Measurements from ENCODE around the gene PHF20. TPM values are rescaled to one million over a fixed set of nuclear protein-coding genes. Genes with fewer than 3 reads are reported as not detected.

Gene PHF20
- total and polyA plus RNA-seq, 2 of the 8 experiments (the other 6 are each of a cell fraction or from before 2014, with no cell fraction given), result 25.6 to 70.1 TPM

- TF ChIP-seq CTBP2 (IDR thresholded peaks at IDR 0.05; ENCODE audit: borderline replicate concordance, insufficient read depth, insufficient read length, low read length) (no peak), SIX5 (IDR thresholded peaks at IDR 0.05; ENCODE audit: low read depth, low read length) (no peak), SIRT6 (IDR thresholded peaks at IDR 0.05; ENCODE audit: low read length) (no peak), TEAD4 (IDR thresholded peaks at IDR 0.05; ENCODE audit: low read depth, low read length) (no peak), SP4 (IDR thresholded peaks at IDR 0.05; ENCODE audit: low read length) (no peak), SP2 (IDR thresholded peaks at IDR 0.05; ENCODE audit: low read length) (no peak), FOSL1 (IDR thresholded peaks at IDR 0.05; ENCODE audit: insufficient read depth, low read depth, low read length) (no peak), RBBP5 (IDR thresholded peaks at IDR 0.05; ENCODE audit: borderline replicate concordance, low read depth, low read length) (no peak), KDM5A (IDR thresholded peaks at IDR 0.05; ENCODE audit: low read length) (no peak)
These were observed 214.0 kb downstream of the PHF20 start (continued) for GRCh38 chr20:35985806-35986205.
